Heart left ventricle (tissue), 13 donors: ENCODE results near the gene CARS2.

Source experiments
- CTCF ChIP-seq, 12 donors: fragments of 200-600 bp; sonication (generic) in 4 of 12; IDR thresholded peaks; one replicate each; pipeline versions ENCODE4 v1.5.0 to v1.8.0; 2018 to 2022; ENCODE audit warnings: antibody characterized with exemption in 12 of 12, mild to moderate bottlenecking in 5 of 12
- POLR2A ChIP-seq, 2 donors: fragments of 450-650 bp; IDR thresholded peaks; one replicate each; pipeline ENCODE4 v1.6.1; 2017; ENCODE audit warnings: antibody characterized with exemption in 2 of 2, mild to moderate bottlenecking in 2 of 2, moderate library complexity in 2 of 2
- donor health status: ischemic (EF 13 %, LVEDD 7.1; RV severe dilation, severe dysfunction).
- donor health status: DM: no; HTN: yes; CAD: no.
- donor health status: DM: no; HTN: no; CAD: no.
- donor health status: ischemic (EF 25% LVEDD 6.9; RV normal size, moderate dysfunction).
- donor health status: ischemic (EF 25% LVEDD 5.7; RV mildly dilated, moderate dysfunction).
- donor health status: ischemic (EF 35%, LVEDD 5.7; RV mildly dilated, moderate dysfunction).
- donor health status: nonischemic (EF 11% LVEDD 7.7; RV severe dilation, severe dysfunction).
- donor health status: DM: yes; HTN: yes; CAD: no.
- donor health status: PGD.
- donor health status: ischemic (EF 29% LVEDD 5.4; RV normal size, mild dysfunction).
- donor health status: nonischemic (EF 23%, LVEDD 6.1; RV moderate dilation, normal function).

GRCh38 chr13:110713981-110714796 is 8.3 kb upstream of the CARS2 start:
- no peak for TF ChIP-seq CTCF (IDR thresholded peaks at IDR 0.05)
- no peak for TF ChIP-seq POLR2A (IDR thresholded peaks at IDR 0.05)
